ENCODE measurements around the gene ST6GALNAC3.

ST6GALNAC3 gene

DNA sequence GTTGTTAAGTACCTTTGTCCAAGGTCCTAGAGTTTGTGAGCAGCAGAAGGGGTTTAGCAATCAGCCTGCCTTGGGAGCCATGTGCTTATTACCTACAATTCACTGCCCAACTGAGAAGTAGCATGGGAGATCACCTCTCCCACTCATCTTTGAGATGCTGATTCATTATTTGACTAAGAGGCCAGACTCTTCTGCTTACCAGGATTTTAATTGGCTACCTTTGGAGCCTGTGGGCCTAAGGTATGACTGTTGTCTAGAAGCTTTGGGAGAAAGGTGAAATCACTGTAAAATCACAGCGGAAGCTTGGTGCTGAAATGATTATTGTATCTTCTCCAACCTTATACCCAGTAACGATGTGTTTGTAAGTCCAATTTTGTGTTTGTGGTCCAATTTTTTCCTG is 213.4 kb downstream of the ST6GALNAC3 start:
- DNase-seq (ENCODE audit: low spot score) = no peak

DNA sequence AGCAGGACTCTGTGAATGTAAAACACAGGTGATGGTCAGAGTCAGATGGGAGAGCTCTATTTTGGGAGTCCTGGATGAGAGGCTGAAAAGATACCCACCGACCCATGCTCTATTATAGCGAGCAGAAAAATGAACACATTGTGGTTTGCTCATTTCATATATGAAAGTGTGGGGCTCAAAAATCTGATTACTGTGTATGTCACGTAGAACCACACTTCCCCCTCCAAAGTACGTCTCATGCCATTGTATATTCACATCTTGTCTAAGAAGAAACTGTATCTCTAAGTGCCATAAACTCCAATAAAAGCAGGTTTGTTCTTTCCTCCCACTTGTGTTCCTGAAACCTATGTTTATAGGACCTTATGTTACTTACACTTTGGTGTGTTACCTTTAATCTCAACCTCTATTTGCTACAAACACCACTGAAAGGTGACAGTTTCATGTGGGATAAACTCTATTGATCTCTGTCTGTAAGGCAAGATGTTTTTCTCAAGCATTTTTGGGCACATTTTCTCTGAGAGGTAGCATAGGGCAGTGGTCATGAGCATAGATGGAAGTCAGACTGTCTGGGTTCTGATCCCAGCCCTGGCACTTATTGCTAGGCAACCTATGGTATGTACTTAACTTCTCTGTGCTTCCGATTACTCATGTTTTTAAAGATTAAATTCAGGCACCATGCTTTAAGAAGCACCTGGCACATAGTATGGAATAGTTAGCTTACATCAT is 214.4 kb downstream of the ST6GALNAC3 start:
- no peak for DNase-seq (ENCODE audit: low spot score)

DNA sequence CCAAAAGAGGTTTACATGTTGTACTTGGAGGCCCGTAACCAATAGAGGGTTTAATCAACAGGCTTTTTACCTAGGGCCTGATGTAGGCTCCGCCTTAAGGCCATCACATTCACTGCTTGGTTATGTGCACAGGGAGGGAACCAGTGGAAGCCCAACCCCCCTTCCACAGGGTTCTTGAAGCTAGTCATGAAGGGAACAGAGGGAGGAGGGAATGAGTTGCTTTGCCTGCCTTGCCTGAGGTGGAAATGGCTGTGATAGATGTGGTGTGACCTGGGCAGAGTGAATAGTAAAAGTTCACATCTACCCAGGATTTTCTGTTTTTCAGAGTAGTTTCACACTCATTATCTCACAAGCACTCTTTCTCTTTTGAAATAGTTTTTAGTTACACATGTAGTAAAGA is 215.1 kb downstream of the ST6GALNAC3 start:
- no peak for DNase-seq (ENCODE audit: low spot score)

GRCh38 chr1:76290271-76290670 is 215.7 kb downstream of the ST6GALNAC3 start:
- no peak for DNase-seq (ENCODE audit: low spot score)

- DNase-seq (ENCODE audit: low spot score) = no peak
Observed at GRCh38 chr1:76291191-76291590, 216.6 kb downstream of the ST6GALNAC3 start.

GRCh38 chr1:76291737-76292136 is 217.2 kb downstream of the ST6GALNAC3 start:
- DNase-seq (ENCODE audit: low spot score) = no peak

DNA sequence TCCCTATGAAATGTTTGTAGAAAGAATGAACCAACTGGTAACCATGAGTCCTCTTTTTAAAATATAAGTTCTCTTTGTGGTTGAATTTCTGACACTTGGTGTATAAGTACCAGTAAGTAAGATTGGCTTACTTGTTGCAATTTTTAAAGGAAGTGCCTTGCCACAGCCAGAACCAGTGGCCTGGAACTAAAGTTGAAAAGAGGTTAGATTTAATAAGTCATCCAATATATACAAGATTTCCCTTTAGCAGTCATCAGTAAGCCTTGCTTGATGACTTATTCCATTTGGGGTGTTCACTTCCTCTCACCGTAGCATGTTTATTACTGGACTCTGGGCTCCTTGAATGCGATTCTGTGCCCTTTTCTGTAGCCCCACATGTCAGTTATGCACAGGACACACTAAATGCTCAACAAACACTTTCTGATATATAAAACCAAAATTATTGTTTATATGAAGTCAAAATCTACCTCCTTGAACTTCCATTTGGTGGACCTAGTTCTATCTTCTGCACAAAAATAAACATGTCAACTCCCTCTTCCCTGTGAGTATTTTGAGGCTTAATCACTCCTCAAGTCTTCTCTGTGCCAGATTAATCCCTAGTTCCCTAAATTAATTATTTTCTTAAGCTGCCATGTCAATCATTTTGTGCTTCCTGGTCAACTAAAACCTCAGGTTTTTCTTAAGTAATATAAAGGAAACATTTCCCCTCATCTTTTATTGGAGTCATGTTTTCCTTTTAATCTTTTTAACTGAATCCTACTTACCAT is 218.1 kb downstream of the ST6GALNAC3 start:
- no peak for DNase-seq (ENCODE audit: low spot score)

DNA sequence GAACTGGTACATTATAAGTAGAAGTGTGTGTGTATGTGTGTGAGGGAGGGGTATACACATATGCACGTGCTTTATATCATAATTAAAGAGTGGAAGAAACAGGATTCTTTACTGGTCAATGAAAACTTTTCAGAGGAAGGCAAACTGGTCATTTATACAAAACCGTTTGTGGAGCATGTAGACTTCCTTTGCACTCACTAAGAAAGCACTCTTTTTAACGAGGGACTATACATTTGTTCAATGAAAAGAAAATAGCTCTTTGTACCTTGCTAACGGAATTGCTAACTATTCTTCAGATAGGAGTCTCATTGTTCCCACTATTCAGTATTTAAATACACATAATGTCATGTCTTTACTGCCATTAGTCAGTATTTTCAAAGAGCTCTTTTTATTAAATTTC is 219.3 kb downstream of the ST6GALNAC3 start:
- DNase-seq (ENCODE audit: low spot score) = no peak

- no peak for DNase-seq (ENCODE audit: low spot score)
Observed at GRCh38 chr1:76294482-76295194, 220.1 kb downstream of the ST6GALNAC3 start.

DNA sequence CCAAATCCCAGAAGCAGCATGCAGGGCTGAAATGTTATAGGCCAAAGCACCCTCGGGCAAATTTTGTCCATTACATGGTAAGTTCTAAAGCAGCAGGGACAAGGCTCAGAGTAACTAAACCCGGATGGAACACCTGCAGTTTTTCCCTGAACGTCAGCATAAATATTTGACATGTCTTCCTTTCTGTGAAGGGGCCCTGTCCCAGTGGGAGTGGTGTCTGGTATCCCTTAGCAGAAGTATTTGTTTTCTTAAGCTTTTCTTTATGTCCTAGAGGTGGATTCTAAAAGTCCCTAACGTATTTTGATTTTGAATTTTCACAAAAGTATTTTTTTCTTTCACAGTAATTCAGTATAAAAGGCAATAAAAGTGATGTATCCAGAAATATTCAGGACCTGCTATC is 223.9 kb downstream of the ST6GALNAC3 start:
- DNase-seq (ENCODE audit: low spot score) = no peak

- no peak for DNase-seq (ENCODE audit: low spot score)
Observed at GRCh38 chr1:76299036-76299435, 224.5 kb downstream of the ST6GALNAC3 start.

- DNase-seq (ENCODE audit: low spot score) = no peak
Observed at GRCh38 chr1:76300556-76300955, 226.0 kb downstream of the ST6GALNAC3 start.

- DNase-seq (ENCODE audit: low spot score) = no peak
Observed at GRCh38 chr1:76302711-76303339, 228.3 kb downstream of the ST6GALNAC3 start.

GRCh38 chr1:76303340-76303717 is 228.8 kb downstream of the ST6GALNAC3 start:
- DNase-seq (ENCODE audit: low spot score) = no peak

DNA sequence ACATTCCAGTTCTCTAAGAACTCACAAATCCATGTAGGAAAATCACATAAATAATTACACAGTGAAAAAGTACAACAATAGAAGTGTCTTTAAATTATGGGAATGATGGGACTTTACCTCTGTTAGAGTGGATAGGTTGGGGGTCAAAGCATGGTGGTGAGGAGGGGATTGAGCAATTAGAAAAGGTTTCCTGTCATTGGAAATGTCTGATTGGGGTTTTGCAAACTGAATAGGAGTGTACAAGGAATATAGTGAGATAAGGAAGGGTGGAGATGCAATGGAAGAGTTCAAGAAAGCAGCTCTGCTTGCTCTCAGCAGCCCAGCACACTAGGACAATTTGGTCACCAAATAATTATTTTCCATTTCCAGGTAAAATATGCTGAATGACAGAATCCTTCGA is 238.8 kb downstream of the ST6GALNAC3 start:
- no peak for DNase-seq (ENCODE audit: low spot score)

GRCh38 chr1:76314730-76315129 is 240.2 kb downstream of the ST6GALNAC3 start:
- no peak for DNase-seq (ENCODE audit: low spot score)

DNA sequence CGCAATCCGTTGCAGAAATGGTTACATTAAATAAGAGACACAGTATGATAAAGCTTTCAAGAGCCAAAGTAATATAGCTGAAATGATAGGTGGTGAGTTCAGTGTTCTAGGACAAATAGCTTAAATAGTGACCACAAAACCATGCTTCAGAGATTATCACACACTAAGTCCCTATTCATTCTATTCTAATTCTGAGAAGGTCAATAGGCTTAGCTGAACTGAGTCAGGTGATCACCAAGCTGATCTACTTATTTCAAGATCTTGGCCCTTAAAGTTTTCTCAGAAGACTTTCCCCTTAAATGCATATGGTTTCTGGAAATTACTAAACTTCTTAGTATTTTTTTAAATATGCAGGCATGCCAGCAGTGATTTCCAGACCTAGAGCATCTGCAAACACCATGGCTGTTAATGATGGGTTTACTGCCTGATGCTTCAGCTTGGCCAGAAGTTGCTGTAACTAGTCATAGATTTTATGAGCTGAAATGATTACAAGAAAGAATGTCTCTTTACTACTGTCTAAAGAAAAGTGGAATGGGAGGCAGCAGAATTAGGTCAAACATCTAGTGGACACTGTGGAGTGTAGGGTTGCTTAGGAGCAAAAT is 242.9 kb downstream of the ST6GALNAC3 start:
- no peak for DNase-seq (ENCODE audit: low spot score)

DNA sequence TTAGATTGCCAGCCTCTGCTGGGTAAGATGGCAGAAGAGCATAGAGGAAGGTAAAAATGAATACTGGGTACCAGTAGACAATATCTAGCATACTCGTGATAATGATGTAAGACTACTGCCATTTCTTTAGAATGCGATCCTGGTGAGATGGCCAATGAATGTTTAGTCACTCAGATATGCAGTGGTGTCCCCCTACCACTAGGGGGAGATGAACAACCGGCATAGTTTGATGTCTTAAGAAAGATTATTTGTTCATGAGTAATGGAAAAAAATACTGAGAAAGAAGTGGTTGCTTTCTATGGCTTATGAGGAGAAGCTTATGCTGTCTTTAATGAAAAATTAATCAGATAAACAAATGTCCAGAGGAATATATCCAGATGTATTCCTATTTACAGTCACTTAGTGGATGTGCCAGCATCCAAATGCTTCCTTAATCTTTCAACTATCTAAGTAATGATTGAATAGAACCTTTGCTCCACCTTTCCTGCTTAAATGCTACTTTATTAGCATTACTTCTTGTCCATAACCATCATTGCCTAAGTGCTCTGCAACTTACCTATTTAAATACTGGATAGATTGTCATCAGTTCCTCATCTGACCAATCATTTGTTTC is 256.6 kb downstream of the ST6GALNAC3 start:
- DNase-seq (ENCODE audit: low spot score) = no peak

- no peak for DNase-seq (ENCODE audit: low spot score)
Observed at GRCh38 chr1:76335882-76336281, 261.3 kb downstream of the ST6GALNAC3 start.

DNA sequence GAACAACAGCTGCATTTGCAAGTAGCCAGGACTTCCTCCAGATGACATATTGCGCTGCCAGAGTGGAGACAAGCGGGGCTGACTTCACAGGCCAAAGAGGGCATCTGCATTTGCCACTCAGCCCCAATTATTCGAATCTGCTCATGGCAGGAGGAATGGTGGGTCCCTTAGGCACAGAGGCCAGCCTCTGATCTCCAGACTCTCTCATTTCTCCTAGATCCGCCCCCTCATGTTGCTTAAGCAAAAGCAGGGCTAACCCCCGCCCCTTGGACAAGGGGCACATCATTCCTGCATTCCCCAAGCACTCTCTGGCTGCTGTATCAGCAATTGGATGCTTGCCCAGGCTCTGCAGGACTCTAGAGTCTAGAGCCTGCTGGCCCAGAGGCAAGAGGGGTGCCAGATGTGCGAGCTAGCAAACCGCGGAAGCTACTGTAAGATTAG is 262.4 kb downstream of the ST6GALNAC3 start:
- DNase-seq (ENCODE audit: low spot score) = peak; percentile 71

GRCh38 chr1:76337542-76338219 is 263.1 kb downstream of the ST6GALNAC3 start:
- DNase-seq (ENCODE audit: low spot score) = no peak

Measured in left forelimb (tissue), 1 donor.